ENCODE data around the gene STPG1.

- TF ChIP-seq GATA2 (IDR thresholded peaks at IDR 0.05; ENCODE audit: low read depth, low read length) = no peak
- no peak for TF ChIP-seq GATA3 (IDR thresholded peaks at IDR 0.05; ENCODE audit: low read depth, low read length)
Observed at GRCh38 chr1:24380508-24380907, 33.1 kb downstream of the STPG1 start.
